Thyroid gland (tissue), 4 donors: Measurements from ENCODE around the gene MPEG1. TPM values are rescaled to one million over a fixed set of nuclear protein-coding genes. Genes with fewer than 3 reads are reported as not detected.

Experiments
- DNase-seq, 2 donors: peaks; one replicate each; pipeline ENCODE4 v3.0.0-alpha.2; 2019
- H3K27ac ChIP-seq, 3 donors: fragments of 200-600 bp; sonication (generic); 1 replicate in 2 of 3; 2 replicates in 1 of 3; pipeline ENCODE4 v1.5.1; 2016 to 2019; ENCODE audit warnings: mild to moderate bottlenecking in 1 of 3, moderate library complexity in 1 of 3
- H3K27me3 ChIP-seq: fragments of 200-600 bp; sonication (generic); one replicate; pipeline ENCODE4 v1.5.1; 2019
- H3K36me3 ChIP-seq, 2 donors: fragments of 200-600 bp; sonication (generic); one replicate each; pipeline ENCODE4 v1.5.1; 2016 to 2019
- H3K4me1 ChIP-seq, 2 donors: fragments of 200-600 bp; sonication (generic); one replicate each; pipeline ENCODE4 v1.5.1; 2017 to 2019
- H3K4me3 ChIP-seq, 3 donors: fragments of 200-600 bp; sonication (generic); replicated peaks in 1 of 3; 1 replicate in 2 of 3; 2 replicates in 1 of 3; pipeline ENCODE4 v1.5.1; 2016; ENCODE audit warnings: mild to moderate bottlenecking in 1 of 3
- H3K9me3 ChIP-seq: fragments of 200-600 bp; sonication (generic); one replicate; pipeline ENCODE4 v1.5.1; 2017
- CTCF ChIP-seq, 6 experiments: fragments of 200-600 bp in 3 of 6; fragments of 450-650 bp in 3 of 6; sonication (generic) in 3 of 6; IDR thresholded peaks; one replicate each; pipeline ENCODE4 v1.5.1; 2016 to 2019; ENCODE audit warnings: antibody characterized with exemption in 6 of 6, mild to moderate bottlenecking in 2 of 6, inconsistent platforms in 1 of 6, moderate library complexity in 1 of 6
- POLR2A ChIP-seq, 2 donors: fragments of 450-650 bp; IDR thresholded peaks; one replicate each; pipeline ENCODE4 v1.6.1; 2017; ENCODE audit warnings: antibody characterized with exemption in 2 of 2, mild to moderate bottlenecking in 2 of 2, moderate library complexity in 1 of 2
- WGBS, 2 donors: methylation state at CpG; one replicate each; pipeline ENCODE4 v1.1.5; 2017; 5-methylcytosine and 5-hydroxymethylcytosine counted together
- intact Hi-C: fragments of 100-400 bp; cut with DNase I; formaldehyde crosslinking; loops from one replicate; pipeline ENCODE4 v1.15.1; 2023
- total RNA-seq, 4 donors: library from RNA; depleted of rRNA; stranded (reverse); fragments of >200 nt; gene quantifications; one replicate each; pipeline ENCODE4 v1.2.3, GENCODE V29; 2016

Gene MPEG1
- total RNA-seq, 4 donors from 2014 or later = 5.8 to 16.3 (median 11.5) TPM

- H3K9me3 ChIP-seq = no peaks in the 10 kb centered on the region
- TF ChIP-seq CTCF (IDR thresholded peaks at IDR 0.05) (no peak), POLR2A (IDR thresholded peaks at IDR 0.05) (no peak)
- H3K27me3 ChIP-seq = no peaks in the 10 kb centered on the region
- H3K4me3 ChIP-seq = no peak overlapping the region
- intact Hi-C loops = no loop called here
- peaks cover 8 to 9% of the 10 kb centered on the region in 2 donors for H3K36me3 ChIP-seq
- WGBS, 2 donors = 73 to 91% methylated on average over 2 of the region's 2 CpGs
- no peak for DNase-seq
- H3K27ac ChIP-seq = no peak overlapping the region
- H3K4me1 ChIP-seq = peaks cover 0 to under 1% of the 10 kb centered on the region in 2 donors
Observed at GRCh38 chr11:59180168-59180776, 32.5 kb downstream of the MPEG1 start.

- H3K4me3 ChIP-seq = no peak overlapping the region
- WGBS, 2 donors = 93 to 96% methylated on average over 2 of the region's 2 CpGs
- no peak for TF ChIP-seq CTCF (IDR thresholded peaks at IDR 0.05)
- no peak for TF ChIP-seq POLR2A (IDR thresholded peaks at IDR 0.05)
- intact Hi-C loops = no loop called here
- no peak for DNase-seq
- H3K36me3 ChIP-seq = peaks cover 8 to 9% of the 10 kb centered on the region in 2 donors
- peaks cover 6 to 9% of the 10 kb centered on the region in 2 donors for H3K4me1 ChIP-seq
- H3K27me3 ChIP-seq = no peaks in the 10 kb centered on the region
- H3K9me3 ChIP-seq = no peaks in the 10 kb centered on the region
- no peak overlapping the region for H3K27ac ChIP-seq
Observed at GRCh38 chr11:59179121-59179520, 33.6 kb downstream of the MPEG1 start.

GRCh38 chr11:59178402-59178801, 34.3 kb downstream of the MPEG1 start:
- H3K27ac ChIP-seq = no peak overlapping the region
- intact Hi-C loops = no loop called here
- no peaks in the 10 kb centered on the region for H3K9me3 ChIP-seq
- H3K4me1 ChIP-seq = peaks cover 13 to 16% of the 10 kb centered on the region in 2 donors
- TF ChIP-seq CTCF (IDR thresholded peaks at IDR 0.05) (no peak), POLR2A (IDR thresholded peaks at IDR 0.05) (no peak)
- peaks cover 8 to 9% of the 10 kb centered on the region in 2 donors for H3K36me3 ChIP-seq
- H3K4me3 ChIP-seq = no peak overlapping the region
- no peak for DNase-seq
- H3K27me3 ChIP-seq = no peaks in the 10 kb centered on the region

- no peak for TF ChIP-seq POLR2A (IDR thresholded peaks at IDR 0.05)
- TF ChIP-seq CTCF (IDR thresholded peaks at IDR 0.05) = no peak
- intact Hi-C loops = no loop called here
- H3K4me1 ChIP-seq = peaks cover 13 to 17% of the 10 kb centered on the region in 2 donors
- no peak for DNase-seq
- no peaks in the 10 kb centered on the region for H3K36me3 ChIP-seq
- no peaks in the 10 kb centered on the region for H3K27me3 ChIP-seq
- no peaks in the 10 kb centered on the region for H3K9me3 ChIP-seq
- no peak overlapping the region for H3K27ac ChIP-seq
- H3K4me3 ChIP-seq = no peak overlapping the region
- 92 to 94% methylated on average over 7 of the region's 7 CpGs for WGBS, 2 donors
Observed at GRCh38 chr11:59176330-59176729, 36.4 kb downstream of the MPEG1 start.

GRCh38 chr11:59175091-59175501, 37.6 kb downstream of the MPEG1 start:
- Histone ChIP-seq H3K9me3 (no peaks in the 10 kb centered on the region), H3K27me3 (no peaks in the 10 kb centered on the region), H3K4me3 (no peak overlapping the region), H3K4me1 (peaks cover 17 to 18% of the 10 kb centered on the region in 2 donors), H3K27ac (peak overlapping the region in 1 of 3 donors; percentile 18), H3K36me3 (no peaks in the 10 kb centered on the region)
- intact Hi-C loops = no loop called here
- no peak for DNase-seq
- no peak for TF ChIP-seq POLR2A (IDR thresholded peaks at IDR 0.05)
- no peak for TF ChIP-seq CTCF (IDR thresholded peaks at IDR 0.05)
- WGBS, 2 donors = 88 to 95% methylated on average over 4 of the region's 4 CpGs
